Neutrophil (primary cell): ENCODE results near the gene COL8A1.

ENCODE experiments used
- H3K27ac ChIP-seq: fragments of 200-600 bp; sonication (generic); 2 replicates; pipeline ENCODE4 v1.5.1; 2016; ENCODE audit warnings: mild to moderate bottlenecking, moderate library complexity
- H3K27me3 ChIP-seq: fragments of 200-600 bp; sonication (generic); 2 replicates; pipeline ENCODE4 v1.6.0; 2016; ENCODE audit warnings: mild to moderate bottlenecking
- H3K36me3 ChIP-seq: fragments of 200-600 bp; sonication (generic); 2 replicates; pipeline ENCODE4 v1.5.1; 2017
- H3K4me1 ChIP-seq, 2 experiments: fragments of 200-600 bp in 1 of 2; sonication (generic) in 1 of 2; 1 replicate in 1 of 2; 2 replicates in 1 of 2; pipeline versions ENCODE4 v1.5.1 to v1.6.1; 2013 to 2016; ENCODE audit warnings: low read depth in 1 of 2, low read length in 1 of 2, mild to moderate bottlenecking in 1 of 2, moderate library complexity in 1 of 2; ENCODE audit not compliant: control insufficient read depth in 1 of 2, insufficient read depth in 1 of 2
- H3K4me3 ChIP-seq, 2 experiments: fragments of 200-600 bp in 1 of 2; sonication (generic) in 1 of 2; 1 replicate in 1 of 2; 2 replicates in 1 of 2; pipeline ENCODE4 v1.5.1; 2013 to 2016; ENCODE audit warnings: low read depth in 1 of 2, low read length in 1 of 2, mild to moderate bottlenecking in 1 of 2, moderate library complexity in 1 of 2
- H3K9me3 ChIP-seq: fragments of 200-600 bp; sonication (generic); 2 replicates; pipeline ENCODE4 v1.5.1; 2016
- CTCF ChIP-seq: fragments of 200-600 bp; sonication (generic); IDR thresholded peaks from 2 replicates; pipeline ENCODE4 v1.5.1; 2016; ENCODE audit warnings: antibody characterized with exemption

COL8A1 gene

DNA sequence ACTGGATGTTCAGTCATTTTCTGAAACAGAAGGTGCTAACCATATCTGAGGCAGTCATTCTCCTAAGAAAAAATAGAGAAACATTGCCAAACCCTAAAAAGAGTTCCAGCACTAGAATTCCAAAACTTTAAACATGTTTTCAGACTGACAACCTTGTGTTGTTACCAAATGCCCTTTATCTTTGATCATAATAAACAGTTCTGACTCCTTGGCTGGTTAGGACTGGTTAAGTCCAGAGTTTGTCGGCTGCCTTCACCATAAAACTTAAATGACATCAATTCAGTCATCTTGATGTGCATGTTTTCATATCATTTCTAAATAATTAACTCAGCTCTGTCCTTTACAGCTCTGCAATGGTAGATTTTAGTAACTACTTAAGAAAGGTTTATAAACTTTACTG lies 68.0 kb downstream of the COL8A1 start:
- Histone ChIP-seq H3K27ac (no peak overlapping the region), H3K36me3 (no peaks in the 10 kb centered on the region), H3K9me3 (no peaks in the 10 kb centered on the region), H3K4me3 (no peak overlapping the region), H3K4me1 (no peaks in the 10 kb centered on the region), H3K27me3 (no peaks in the 10 kb centered on the region)
- no peak for TF ChIP-seq CTCF

DNA sequence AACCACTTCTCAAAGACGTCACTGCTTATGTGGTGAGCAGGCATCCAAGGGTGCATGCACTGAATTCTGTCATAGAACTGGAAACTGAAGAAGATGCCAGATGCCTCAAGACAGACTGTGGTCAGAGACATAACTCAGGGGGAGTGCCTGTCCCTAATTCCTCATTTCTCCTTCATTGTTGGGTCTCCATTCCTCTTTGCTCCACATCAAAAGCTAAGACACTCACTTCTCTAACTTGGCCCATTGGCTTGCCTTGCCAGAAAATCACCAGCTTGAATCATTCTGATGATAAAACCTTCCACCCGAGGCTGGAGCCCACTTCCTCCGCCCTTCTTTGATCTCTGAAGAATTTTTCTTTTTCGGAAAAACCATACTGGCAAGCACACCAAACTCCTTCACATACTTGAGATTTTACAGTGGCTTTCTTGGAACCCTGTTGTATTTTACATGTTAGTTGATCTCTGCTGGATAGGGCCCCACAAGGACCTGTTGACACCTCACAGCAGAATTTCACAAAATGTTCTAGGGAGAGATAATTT lies 69.9 kb downstream of the COL8A1 start:
- no peak overlapping the region for H3K27ac ChIP-seq
- no peak for TF ChIP-seq CTCF

DNA sequence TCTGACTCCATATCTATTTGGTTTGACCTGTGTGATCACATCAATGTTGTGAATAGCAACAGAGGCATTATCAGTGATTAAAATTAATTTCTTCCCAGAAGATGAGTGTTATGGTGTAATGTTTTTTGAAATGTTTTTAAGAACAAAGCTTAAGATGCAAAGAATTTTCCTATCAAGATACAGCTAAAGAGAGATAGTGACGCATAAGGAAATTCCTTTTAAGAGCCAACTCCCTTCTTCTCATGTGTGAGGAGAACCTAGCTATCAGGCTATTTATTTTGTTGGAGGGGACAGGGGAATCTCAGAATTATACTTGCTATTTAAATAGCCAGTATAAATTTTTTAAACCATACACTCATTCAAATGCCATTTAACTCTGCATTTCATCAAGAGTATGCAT lies 71.3 kb downstream of the COL8A1 start:
- Histone ChIP-seq H3K4me3 (no peak overlapping the region), H3K36me3 (no peaks in the 10 kb centered on the region), H3K27ac (no peak overlapping the region), H3K9me3 (no peaks in the 10 kb centered on the region), H3K27me3 (no peaks in the 10 kb centered on the region), H3K4me1 (no peaks in the 10 kb centered on the region)
- TF ChIP-seq CTCF, result no peak

More for the DNA sequence above, 69.9 kb downstream of the COL8A1 start:
- Histone ChIP-seq H3K9me3 (no peaks in the 10 kb centered on the region), H3K4me1 (no peaks in the 10 kb centered on the region), H3K4me3 (no peak overlapping the region), H3K36me3 (no peaks in the 10 kb centered on the region), H3K27me3 (no peaks in the 10 kb centered on the region)

DNA sequence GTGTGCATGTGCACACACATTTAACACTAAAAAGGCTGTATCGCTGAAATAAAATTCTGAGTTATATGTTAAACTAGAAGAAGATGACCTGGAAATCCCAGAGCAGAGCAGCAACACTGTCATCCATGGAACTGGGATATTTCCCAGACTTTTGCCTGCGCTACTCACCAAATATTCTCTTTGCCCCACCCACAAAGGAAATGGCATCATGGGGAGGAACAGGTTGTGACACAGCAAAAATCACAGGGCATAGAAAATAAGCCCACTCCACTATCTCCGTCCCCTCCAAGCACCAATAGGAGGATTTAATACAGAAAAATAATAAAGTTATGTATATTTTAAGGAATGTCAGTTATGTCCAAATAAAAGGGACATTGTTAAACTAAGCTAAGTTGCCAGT lies 71.7 kb downstream of the COL8A1 start:
- Histone ChIP-seq H3K36me3 (no peaks in the 10 kb centered on the region), H3K9me3 (no peaks in the 10 kb centered on the region), H3K4me3 (no peak overlapping the region), H3K27me3 (no peaks in the 10 kb centered on the region), H3K27ac (no peak overlapping the region), H3K4me1 (no peaks in the 10 kb centered on the region)
- TF ChIP-seq CTCF, result no peak

DNA sequence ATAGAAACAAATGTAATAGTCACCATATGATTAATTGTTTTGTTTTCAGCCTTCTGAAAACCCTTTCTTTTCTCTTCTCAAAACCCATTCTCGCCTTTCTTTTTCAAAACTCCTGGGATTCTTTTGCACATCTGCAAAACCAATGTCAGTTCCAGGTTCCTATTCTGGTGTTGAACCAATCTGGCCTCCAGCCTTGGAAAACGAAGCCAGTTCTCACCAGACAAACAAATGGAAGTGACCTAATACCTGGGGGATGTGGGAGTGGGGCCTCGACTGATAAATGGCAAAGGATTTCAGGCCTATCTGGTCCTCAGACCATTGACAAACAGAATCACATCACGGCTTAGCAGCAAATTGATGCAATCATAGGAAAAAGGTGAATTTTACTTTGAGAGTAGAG lies 73.0 kb downstream of the COL8A1 start:
- no peak for TF ChIP-seq CTCF
- Histone ChIP-seq H3K27me3 (no peaks in the 10 kb centered on the region), H3K27ac (no peak overlapping the region), H3K36me3 (no peaks in the 10 kb centered on the region), H3K4me3 (no peak overlapping the region), H3K4me1 (no peaks in the 10 kb centered on the region), H3K9me3 (no peaks in the 10 kb centered on the region)
